A673 (cell line): ENCODE results near the gene PROM1. TPM values are rescaled to one million over a fixed set of nuclear protein-coding genes. Genes with fewer than 3 reads are reported as not detected.

ENCODE experiments used
- Bru-seq: library from RNA; stranded (reverse); fragments of 400-500 nt; gene quantifications from one replicate; lab custom pipeline; 2021; lab: Mats Ljungman, UMichigan
- BruChase-seq, 2 experiments: library from RNA; stranded (reverse); fragments of 400-500 nt; gene quantifications; one replicate each; lab custom pipeline; 2021; lab: Mats Ljungman, UMichigan
- BruUV-seq: library from RNA; stranded (reverse); fragments of 400-500 nt; replicated peaks from 2 replicates; lab custom pipeline; 2021; lab: Mats Ljungman, UMichigan
- CTCF ChIA-PET: fragments of 300-600 bp; sonication (Branson Sonifier 250); formaldehyde crosslinking; loops from one replicate; lab custom pipeline; 2022; ENCODE audit warnings: antibody characterized with exemption; lab: Charles Lee
- POLR2A ChIA-PET: fragments of 300-600 bp; sonication (Branson Sonifier 250); formaldehyde crosslinking; loops from one replicate; lab custom pipeline; 2022; ENCODE audit warnings: antibody characterized with exemption; ENCODE audit not compliant: low non-redundant PET; lab: Charles Lee
- DNase-seq: peaks from one replicate; pipeline ENCODE4 v3.0.0-alpha.2; 2015; ENCODE audit warnings: low spot score
- H3K27ac ChIP-seq: fragments of 200-600 bp; sonication (generic); 2 replicates; pipeline ENCODE4 v1.5.1; 2016; ENCODE audit warnings: mixed run types, low read depth, mild to moderate bottlenecking, mixed read lengths, antibody characterized with exemption, low read length; ENCODE audit not compliant: poor library complexity, severe bottlenecking
- H3K27me3 ChIP-seq: fragments of 200-600 bp; sonication (generic); replicated peaks from 2 replicates; pipeline ENCODE4 v1.6.1; 2017; ENCODE audit warnings: mixed run types, low read depth, mild to moderate bottlenecking, mixed read lengths, antibody characterized with exemption, low read length; ENCODE audit not compliant: insufficient read depth, poor library complexity
- H3K36me3 ChIP-seq: fragments of 200-600 bp; sonication (generic); 2 replicates; pipeline ENCODE4 v1.6.1; 2016; ENCODE audit warnings: mixed run types, mild to moderate bottlenecking, mixed read lengths, antibody characterized with exemption, low read length; ENCODE audit not compliant: insufficient read depth, poor library complexity, severe bottlenecking
- H3K4me1 ChIP-seq: fragments of 200-600 bp; sonication (generic); 2 replicates; pipeline ENCODE4 v1.6.1; 2017; ENCODE audit warnings: mixed run types, mild to moderate bottlenecking, mixed read lengths, antibody characterized with exemption, low read length; ENCODE audit not compliant: insufficient read depth, poor library complexity, severe bottlenecking
- H3K4me3 ChIP-seq: fragments of 200-600 bp; sonication (generic); 2 replicates; pipeline ENCODE4 v1.5.1; 2016; ENCODE audit warnings: low read depth, mixed run types, mild to moderate bottlenecking, mixed read lengths, low read length; ENCODE audit not compliant: poor library complexity, severe bottlenecking
- H3K9me3 ChIP-seq: fragments of 200-600 bp; sonication (generic); 2 replicates; pipeline ENCODE4 v1.6.1; 2016; ENCODE audit warnings: mixed run types, low read depth, mild to moderate bottlenecking, mixed read lengths, antibody characterized with exemption, low read length; ENCODE audit not compliant: poor library complexity, severe bottlenecking
- CTCF ChIP-seq: fragments of 300-800, 200-600 bp; sonication (generic); conservative IDR thresholded peaks from 2 replicates; pipeline ENCODE4 v1.5.1; 2017; ENCODE audit warnings: low read depth, mild to moderate bottlenecking, antibody characterized with exemption, low read length, moderate library complexity, mixed read lengths
- EZH2 ChIP-seq: fragments of 200-600 bp; sonication (generic); IDR thresholded peaks from 2 replicates; pipeline ENCODE4 v1.6.1; 2017; ENCODE audit warnings: borderline replicate concordance, low read depth, mild to moderate bottlenecking, mixed read lengths, antibody characterized with exemption, low read length; ENCODE audit not compliant: poor library complexity, severe bottlenecking
- intact Hi-C: fragments of 100-400 bp; cut with micrococcal nuclease; formaldehyde crosslinking; loops from one replicate; pipeline ENCODE4 v1.10.0; 2022; ENCODE audit not compliant: unreplicated experiment
- long read RNA-seq: library from polyadenylated mRNA; stranded (forward); transcript quantifications from one replicate; pipeline ENCODE4 v2.0.0, GENCODE V29; 2022
- total RNA-seq: library from RNA; stranded (reverse); gene quantifications from 2 replicates; pipeline ENCODE4 v1.2.3, GENCODE V29; 2021

Gene PROM1
- total RNA-seq (13.9 and 18.3 TPM in 2 replicates), Bru-seq, nascent RNA (percentile 55 among the genes with signal in this experiment), BruChase-seq, experiment 1, labeled RNA remaining after a 2-hour chase (percentile 53 among the genes with signal in this experiment), BruChase-seq, experiment 2, labeled RNA remaining after a 6-hour chase (percentile 50 among the genes with signal in this experiment)
- long read RNA-seq, full-length matches to known transcripts, result 10 of 28 reads
- long read RNA-seq, partial matches to known transcripts, result 5 of 28 reads
- long read RNA-seq, other reads (novel, unspliced or antisense), result 13 of 28 reads

GRCh38 chr4:16083241-16084191 lies at the start of gene PROM1:
Gene PROM1, minus strand, starts transcription at chr4:16084023. Its CDS starts 8,117 bp downstream, at chr4:16075906.
- TF ChIP-seq CTCF (no peak), EZH2 (peak; percentile 57)
- DNase-seq, result peak; percentile 28
- H3K4me3 ChIP-seq, result peak within 1 kb of the TSS; percentile 52
- no peak within 1 kb of the TSS for H3K27ac ChIP-seq
- no peaks in the 10 kb centered on the region for H3K4me1 ChIP-seq
- BruUV-seq, result no TSS peak
- no peaks in the 10 kb centered on the region for H3K9me3 ChIP-seq
- peaks cover 42% of the 10 kb centered on the region for H3K27me3 ChIP-seq
- intact Hi-C loops, result loop anchor here (2.0 to 5.0 kb wide), 2 partner anchors 51 to 114 kb away; no protein-coding TSS in a partner anchor
- H3K36me3 ChIP-seq, result no peaks in the 10 kb centered on the region
- CTCF ChIA-PET, result no interaction called here
- POLR2A ChIA-PET, result no interaction called here

- intact Hi-C loops, result no loop called here
- ChIA-PET POLR2A (no interaction called here), CTCF (no interaction called here)
- Histone ChIP-seq H3K9me3 (no peaks in the 10 kb centered on the region), H3K4me1 (no peaks in the 10 kb centered on the region), H3K27me3 (no peaks in the 10 kb centered on the region), H3K36me3 (no peaks in the 10 kb centered on the region), H3K4me3 (no peak overlapping the region), H3K27ac (no peak overlapping the region)
- no TSS peak for BruUV-seq
- DNase-seq, result no peak
- TF ChIP-seq EZH2 (no peak), CTCF (no peak)
These were observed 49.6 kb upstream of the PROM1 start for GRCh38 chr4:16133406-16133805.

- Histone ChIP-seq H3K27ac (no peak overlapping the region), H3K9me3 (no peaks in the 10 kb centered on the region), H3K4me1 (no peaks in the 10 kb centered on the region), H3K4me3 (no peak overlapping the region), H3K36me3 (no peaks in the 10 kb centered on the region), H3K27me3 (no peaks in the 10 kb centered on the region)
- no TSS peak for BruUV-seq
- TF ChIP-seq EZH2, result no peak
- TF ChIP-seq CTCF, result no peak
- ChIA-PET POLR2A (no interaction called here), CTCF (no interaction called here)
- intact Hi-C loops, result no loop called here
- DNase-seq, result no peak
These were observed 47.5 kb upstream of the PROM1 start for GRCh38 chr4:16131293-16131692.
